HG03066 (cell line): ENCODE measurements around the gene OR8S1.
"Not testable (repeated sequence)": the region's sequence is repeated elsewhere in the genome, so short reads cannot be mapped to it uniquely, and the experiment has no call there.

Source experiments
- ATAC-seq: cut with Tn5 transposase; IDR thresholded peaks from one replicate; pipeline ENCODE4 v1.9.1; 2021; ENCODE audit warnings: low read depth; ENCODE audit not compliant: unreplicated experiment

The OR8S1 gene

GRCh38 chr12:48525332-48525731 is at the start of gene OR8S1:
TSS of gene OR8S1 (plus strand) at chr12:48525632. CDS start at chr12:48525632, 0 bp downstream.
- no peak for ATAC-seq

DNA sequence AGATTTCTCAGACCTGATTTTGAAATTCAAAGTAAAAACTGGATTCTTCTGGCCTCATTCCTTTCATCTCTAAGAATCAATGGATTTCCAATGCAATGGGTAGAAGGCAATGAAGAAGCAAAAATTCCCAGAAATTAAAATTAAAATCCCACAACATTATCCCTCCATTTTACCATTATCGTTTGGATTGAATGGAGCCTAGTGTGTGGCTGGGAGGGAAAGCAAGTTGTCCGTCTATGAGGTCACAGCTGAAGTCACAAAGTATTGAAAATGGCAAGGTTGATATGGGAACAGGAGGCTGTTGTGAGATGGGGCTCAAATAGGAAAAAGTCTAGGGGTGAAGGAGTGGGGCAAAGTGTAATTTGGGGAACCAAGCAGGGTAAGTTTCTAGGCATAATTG is 43.2 kb upstream of the OR8S1 start, which contains the start of gene C12orf54:
C12orf54 (plus strand) TSS at position 301 of the 400 bp plus-strand sequence. CDS start 799 bp downstream, outside the sequence.
- no peak for ATAC-seq

DNA sequence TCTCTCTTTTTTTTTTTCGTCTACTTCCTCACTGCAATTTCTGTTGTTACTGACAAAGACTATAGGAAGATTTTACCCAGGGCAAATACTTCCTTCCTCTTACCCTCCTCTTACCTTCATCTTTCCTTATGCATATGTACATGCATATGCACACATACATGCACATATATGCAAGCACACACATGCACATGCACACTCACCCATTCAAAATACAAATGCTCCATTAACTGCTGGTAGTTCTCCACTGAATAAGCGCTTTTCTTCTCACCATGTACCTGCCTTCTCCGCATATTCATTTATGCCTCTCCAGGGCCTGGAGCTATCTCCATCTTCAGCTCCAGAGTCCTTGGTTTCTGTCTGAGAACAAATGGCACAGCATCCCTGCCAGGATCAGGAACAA is 42.5 kb upstream of the OR8S1 start:
- ATAC-seq, result no peak

- ATAC-seq, result no peak
Observed at GRCh38 chr12:48486261-48486660, 39.2 kb upstream of the OR8S1 start.

- ATAC-seq, result no peak
Observed at GRCh38 chr12:48486679-48487078, 38.8 kb upstream of the OR8S1 start.

GRCh38 chr12:48489012-48489411 is 36.4 kb upstream of the OR8S1 start:
- peak; percentile 86 for ATAC-seq

- ATAC-seq, result not testable (repeated sequence)
Observed at GRCh38 chr12:48489456-48489855, 36.0 kb upstream of the OR8S1 start.

- not testable (repeated sequence) for ATAC-seq
Observed at GRCh38 chr12:48500281-48500680, 25.2 kb upstream of the OR8S1 start.

DNA sequence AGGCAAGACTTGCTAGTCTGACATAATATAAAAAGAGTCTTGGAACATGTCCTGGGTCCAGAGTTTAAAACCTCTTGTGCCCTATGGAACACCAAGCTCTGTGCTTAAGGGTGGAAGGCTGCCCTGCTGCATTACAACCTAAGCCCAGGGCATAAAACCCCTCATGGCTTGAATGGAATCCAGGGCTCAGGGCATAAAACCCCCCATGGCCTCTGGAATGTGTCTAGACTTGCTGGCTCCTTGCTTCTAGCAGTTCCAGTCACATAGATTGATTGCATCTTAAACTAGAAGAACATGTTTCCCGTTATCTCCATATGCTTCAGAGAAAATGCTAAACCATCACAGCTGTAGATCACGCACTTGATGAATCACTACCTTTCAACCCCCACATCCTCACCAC is 18.6 kb upstream of the OR8S1 start:
- not testable (repeated sequence) for ATAC-seq

DNA sequence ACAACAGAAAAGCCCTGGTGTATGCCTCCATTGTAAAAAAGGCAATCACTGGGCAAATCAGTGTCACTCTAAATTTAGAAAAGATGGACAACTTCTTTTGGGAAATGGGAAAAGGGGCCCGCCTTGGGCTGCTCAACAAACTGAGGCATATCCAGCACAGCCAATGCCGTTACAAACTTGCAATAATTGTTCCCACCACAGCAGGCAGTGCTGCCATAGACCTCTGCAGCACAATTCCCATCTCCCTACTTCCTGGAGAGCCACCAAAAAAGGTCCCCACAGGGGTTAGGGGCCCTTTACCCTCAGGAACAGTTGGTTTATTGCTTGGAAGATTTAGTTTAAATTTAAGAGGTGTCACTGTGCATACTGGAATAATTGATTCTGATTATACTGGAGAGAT is 16.4 kb upstream of the OR8S1 start:
- no peak for ATAC-seq

DNA sequence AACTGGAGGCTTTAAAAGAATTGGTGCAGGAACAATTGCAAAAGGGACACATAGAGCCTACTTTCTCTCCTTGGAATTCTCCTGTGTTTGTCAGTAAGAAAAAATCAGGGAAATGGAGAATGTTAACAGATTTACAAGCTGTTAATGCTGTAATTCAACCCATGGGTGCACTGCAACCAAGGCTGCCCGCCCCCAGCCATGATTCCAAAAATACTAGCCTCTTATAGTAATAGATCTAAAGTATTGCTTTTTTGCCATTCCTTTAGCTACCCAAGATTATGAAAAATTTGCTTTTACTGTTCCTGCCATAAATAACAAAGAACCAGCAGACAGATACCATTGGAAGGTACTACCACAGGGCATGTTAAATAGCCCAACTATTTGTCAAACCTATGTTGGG is 15.3 kb upstream of the OR8S1 start:
- no peak for ATAC-seq

- peak; percentile 70 for ATAC-seq
Observed at GRCh38 chr12:48512855-48513254, 12.6 kb upstream of the OR8S1 start.

DNA sequence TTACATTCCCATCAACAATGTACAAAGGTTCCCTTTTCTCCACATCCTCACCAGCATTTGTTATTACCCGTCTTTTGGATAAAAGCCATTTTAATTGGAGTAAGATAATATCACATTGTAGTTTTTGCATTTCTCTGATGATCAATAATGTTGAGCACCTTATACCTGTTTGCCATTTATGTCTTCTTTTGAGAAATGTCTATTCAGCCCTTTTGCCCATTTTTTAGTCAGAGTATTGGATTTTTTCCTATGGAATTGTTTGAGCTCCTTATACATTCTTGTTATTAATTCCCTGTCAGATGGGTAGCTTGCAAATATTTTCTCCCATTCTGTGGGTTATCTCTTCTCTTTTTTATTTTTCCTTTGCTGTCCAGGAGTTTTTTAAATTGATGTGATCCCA is 10.7 kb upstream of the OR8S1 start:
- ATAC-seq, result no peak

DNA sequence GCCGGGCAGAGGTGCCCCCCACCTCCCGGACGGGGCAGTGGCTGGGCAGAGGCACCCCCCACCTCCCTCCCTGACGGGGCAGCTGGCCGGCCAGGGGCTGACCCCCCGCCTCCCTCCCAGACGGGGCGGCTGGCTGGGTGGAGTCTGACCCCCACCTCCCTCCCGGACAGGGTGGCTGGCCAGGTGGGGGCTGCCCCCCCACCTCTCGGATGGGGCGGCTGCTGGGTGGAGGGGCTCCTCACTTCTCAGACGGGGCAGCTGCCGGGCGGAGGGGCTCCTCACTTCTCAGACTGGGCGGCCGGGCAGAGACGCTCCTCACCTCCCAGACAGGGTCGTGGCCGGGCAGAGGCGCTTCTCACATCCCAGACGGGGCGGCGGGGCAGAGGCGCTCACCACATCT is 5.1 kb upstream of the OR8S1 start:
- not testable (repeated sequence) for ATAC-seq

- ATAC-seq, result no peak
Observed at GRCh38 chr12:48527891-48528670, 2.6 kb downstream of the OR8S1 start.

DNA sequence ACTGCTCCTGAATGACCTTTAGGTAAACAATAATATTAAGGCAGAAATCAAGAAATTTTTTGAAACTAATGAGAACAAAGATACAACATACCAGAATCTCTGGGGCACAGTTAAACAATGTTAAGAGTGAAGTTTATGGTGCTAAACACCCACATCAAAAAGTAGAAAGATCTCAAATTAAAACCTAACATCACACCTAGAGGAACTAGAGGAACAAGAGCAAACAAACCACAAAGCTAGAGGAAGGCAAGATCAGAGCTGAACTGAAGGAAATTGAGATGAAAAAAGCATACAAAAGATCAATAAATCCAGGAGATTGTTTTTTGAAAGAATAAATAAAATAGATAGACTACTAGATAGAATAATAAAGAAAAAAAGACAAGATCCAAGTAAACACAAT is 7.2 kb downstream of the OR8S1 start:
- ATAC-seq, result no peak

DNA sequence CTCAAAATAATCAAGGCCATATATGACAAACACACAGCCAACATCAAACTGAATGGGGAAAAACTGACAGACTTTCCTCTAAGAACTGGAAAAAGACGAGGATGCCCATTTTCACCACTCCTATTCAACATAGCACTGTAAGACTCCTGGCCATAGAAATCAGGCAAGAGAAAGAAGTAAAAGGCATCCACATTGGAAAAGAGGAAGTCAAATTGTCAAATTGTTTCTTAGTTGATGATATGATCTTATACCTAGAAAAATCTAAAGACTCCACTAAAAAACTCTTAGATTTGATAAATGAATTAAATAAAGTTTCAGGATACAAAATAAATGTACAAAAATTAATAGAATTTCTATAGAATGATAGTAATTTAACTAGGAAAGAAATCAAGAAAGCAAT is 11.2 kb downstream of the OR8S1 start:
- ATAC-seq, result no peak

- ATAC-seq, result no peak
Observed at GRCh38 chr12:48542300-48542928, 17.0 kb downstream of the OR8S1 start.

- ATAC-seq, result no peak
Observed at GRCh38 chr12:48545833-48546469, 20.5 kb downstream of the OR8S1 start.

- ATAC-seq, result not testable (repeated sequence)
Observed at GRCh38 chr12:48547012-48547411, 21.6 kb downstream of the OR8S1 start.

DNA sequence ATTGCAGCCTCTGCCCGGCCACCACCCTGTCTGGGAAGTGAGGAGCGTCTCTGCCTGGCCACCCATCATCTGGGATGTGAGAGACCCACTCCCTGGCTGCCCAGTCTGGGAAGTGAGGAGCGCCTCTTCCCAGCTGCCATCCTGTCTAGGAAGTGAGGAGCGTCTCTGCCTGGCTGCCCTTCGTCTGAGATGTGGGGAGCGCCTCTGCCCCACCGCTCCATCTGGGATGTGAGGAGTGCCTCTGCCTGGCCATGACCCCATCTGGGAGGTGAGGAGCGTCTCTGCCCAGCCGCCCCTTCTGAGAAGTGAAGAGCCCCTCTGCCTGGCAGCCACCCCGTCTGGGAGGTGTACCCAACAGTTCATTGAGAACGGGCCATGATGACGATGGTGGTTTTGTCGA is 26.2 kb downstream of the OR8S1 start:
- not testable (repeated sequence) for ATAC-seq
